Ureter (tissue), 1 donor: ENCODE measurements around the gene CFAP46. TPM values are rescaled to one million over a fixed set of nuclear protein-coding genes. Genes with fewer than 3 reads are reported as not detected.
"Not testable (repeated sequence)": the region's sequence is repeated elsewhere in the genome, so short reads cannot be mapped to it uniquely, and the experiment has no call there.

Experiments
- DNase-seq: peaks from one replicate; pipeline ENCODE4 v3.0.0-alpha.2; 2020; ENCODE audit warnings: low spot score
- total RNA-seq: library from RNA; stranded (reverse); gene quantifications from one replicate; pipeline ENCODE4 v1.2.4, GENCODE V29; 2023
- donor health status: DM: yes; HTN: yes; CAD: no.

Gene CFAP46
- total RNA-seq, 1 donor from 2014 or later, result 1.7 TPM

- no peak for DNase-seq
These were observed 28.7 kb downstream of the CFAP46 start for GRCh38 chr10:132913559-132914115.

DNA sequence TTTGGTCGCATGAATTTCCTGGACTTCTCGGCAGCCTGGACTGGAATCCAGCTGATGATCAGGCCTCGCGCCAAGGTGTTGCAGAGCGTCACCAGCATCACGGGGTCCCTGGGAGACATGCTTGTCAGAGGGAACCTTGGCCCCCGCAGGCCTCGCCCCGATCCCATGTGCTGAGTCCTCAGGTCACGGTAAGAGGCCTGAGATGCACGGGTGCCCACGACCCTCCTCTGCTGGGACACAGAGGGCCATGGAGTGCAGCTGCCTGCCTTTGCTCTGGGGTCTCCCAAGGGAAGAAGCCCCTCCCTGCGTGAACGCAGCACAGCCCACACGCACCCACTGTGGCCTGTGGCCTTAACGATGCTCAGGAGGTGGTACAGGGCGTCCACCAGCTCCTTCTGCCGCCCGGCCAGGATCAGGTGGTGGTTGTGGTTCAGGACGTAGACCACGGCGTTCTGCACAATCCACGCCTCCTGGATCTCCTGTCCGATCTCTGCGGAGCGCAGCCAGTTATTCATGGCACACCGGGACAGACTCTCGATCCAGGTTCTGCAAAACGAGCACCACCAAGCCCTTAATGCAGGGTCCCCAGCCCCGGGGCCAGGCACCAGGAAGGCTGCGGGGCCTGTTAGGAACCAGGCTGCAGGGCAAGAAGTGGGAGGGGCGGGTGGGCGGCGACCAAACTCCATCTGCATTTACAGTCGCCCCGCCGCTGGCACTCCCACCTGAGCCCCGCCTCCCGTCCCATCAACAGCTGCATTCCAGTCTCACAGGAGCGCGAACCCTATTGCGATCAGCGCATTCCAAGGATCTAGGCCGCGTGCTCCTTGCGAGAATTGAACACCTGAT lies 29.4 kb downstream of the CFAP46 start:
- DNase-seq, result no peak

DNA sequence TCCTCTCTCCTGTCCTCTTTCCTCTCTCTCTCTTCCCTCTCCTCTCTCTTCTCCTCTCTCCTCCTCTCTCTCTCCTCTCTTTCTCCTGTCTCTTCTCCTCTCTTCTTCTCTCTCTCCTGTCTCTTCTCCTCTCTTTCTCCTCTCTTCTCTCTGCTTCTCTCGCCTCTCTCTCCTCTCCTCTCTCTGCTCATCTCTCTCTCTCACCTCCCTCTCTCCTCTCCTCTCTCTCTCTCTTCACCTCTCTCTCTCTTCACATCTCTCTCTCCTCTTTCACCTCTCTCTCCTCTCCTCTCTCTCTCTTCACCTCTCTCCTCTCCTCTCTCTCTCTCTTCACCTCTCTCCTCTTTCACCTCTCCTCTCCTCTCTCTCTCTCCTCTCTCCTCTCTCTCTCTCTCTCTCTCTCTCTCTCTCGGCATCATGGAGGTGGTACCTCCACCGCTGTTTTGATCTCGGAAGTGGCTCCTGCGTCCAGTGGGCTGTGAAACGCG lies 30.1 kb downstream of the CFAP46 start:
- no peak for DNase-seq

- DNase-seq, result no peak
These were observed 30.6 kb downstream of the CFAP46 start for GRCh38 chr10:132911786-132912097.

- DNase-seq, result no peak
These were observed 31.2 kb downstream of the CFAP46 start for GRCh38 chr10:132910901-132911785.

GRCh38 chr10:132910186-132910880 lies 32.0 kb downstream of the CFAP46 start:
- no peak for DNase-seq

DNA sequence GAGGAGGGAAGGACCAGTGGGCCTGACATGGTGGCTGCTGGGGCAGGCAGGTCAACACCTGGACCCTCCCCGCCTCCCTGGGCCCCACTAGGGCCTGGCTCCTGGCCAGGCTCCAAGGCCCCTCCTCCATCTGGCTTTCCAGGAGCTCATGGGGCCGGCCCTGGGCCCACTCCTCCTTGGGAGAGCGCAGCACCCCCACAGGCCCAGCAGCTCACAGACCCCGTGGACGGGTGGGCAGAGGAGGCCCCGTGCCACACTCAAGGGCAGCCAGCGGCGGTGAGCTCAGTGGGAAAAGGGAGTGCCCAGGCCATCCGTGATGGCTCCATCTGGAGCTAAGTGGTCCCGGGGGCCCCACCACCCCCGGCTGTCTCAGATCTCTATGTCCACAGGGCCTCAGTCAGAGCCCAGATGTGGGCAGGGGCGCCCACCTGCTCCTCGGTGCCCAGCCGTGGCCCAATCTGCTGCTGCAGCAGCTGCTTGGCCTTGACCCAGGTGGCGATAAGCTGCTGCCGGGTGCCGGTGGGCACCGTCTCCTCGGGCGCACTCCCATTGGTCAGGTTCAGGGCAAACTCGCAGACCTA lies 32.8 kb downstream of the CFAP46 start:
- DNase-seq, result no peak

GRCh38 chr10:132908621-132909295 lies 33.6 kb downstream of the CFAP46 start:
- DNase-seq, result no peak

DNA sequence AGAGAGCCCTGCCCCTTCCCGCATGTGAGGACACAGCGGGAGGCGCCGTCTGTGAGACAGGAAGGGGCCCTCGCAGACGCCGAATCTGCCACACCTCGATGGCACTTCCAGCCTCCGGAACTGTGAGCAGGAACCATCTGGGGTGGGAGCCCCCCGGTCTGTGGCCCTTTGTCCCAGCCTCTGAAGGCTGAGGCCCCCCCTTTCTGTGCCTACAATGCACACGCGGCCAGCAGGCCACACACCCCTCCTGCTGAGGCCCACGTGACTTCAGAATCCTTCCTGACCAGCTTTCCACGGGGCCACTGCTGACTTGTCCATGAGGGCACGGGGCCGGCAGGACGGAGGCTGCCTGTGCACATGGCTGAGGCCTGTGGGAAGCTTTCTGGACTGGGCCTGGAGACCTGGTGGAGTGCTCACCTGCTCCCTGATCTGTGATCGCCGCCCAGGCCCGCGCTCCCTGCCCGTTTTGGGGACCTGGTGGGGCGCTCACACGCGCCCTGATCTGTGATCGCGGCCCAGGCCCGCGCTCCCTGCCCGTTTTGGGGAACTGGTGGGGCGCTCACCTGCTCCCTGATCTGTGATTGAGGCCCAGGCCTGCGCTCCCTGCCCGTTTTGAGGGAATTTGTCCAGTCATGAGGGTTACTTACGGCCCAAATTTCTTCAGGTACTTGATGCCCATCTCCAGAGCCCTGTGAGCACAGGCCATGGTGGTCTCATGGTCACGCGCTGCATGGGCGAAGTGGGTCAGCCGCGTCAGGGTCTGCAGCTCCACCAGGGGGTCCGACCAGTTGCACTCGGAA lies 34.3 kb downstream of the CFAP46 start:
- no peak for DNase-seq

DNA sequence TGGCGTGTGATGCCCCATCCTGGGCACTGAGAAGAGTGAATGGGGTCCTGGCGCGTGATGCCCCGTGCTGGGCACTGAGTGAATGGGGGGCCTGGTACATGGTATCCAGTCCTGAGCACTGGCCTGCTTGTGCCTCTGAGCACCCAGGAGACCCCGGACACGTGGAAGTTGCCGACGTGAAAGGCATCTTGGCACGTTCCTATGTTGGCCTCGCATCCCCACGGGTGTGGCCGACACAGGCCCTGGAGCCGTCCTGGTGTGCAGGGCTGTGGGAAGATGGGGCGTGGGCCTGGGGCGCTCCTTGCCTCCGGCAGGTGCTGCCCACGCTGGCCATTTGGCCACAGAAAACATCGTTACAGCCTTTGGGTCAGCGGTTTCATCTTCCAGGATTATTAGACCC lies 35.5 kb downstream of the CFAP46 start:
- DNase-seq, result no peak

GRCh38 chr10:132906106-132906505 lies 36.3 kb downstream of the CFAP46 start:
- DNase-seq, result no peak

GRCh38 chr10:132905661-132906060 lies 36.7 kb downstream of the CFAP46 start:
- DNase-seq, result no peak

DNA sequence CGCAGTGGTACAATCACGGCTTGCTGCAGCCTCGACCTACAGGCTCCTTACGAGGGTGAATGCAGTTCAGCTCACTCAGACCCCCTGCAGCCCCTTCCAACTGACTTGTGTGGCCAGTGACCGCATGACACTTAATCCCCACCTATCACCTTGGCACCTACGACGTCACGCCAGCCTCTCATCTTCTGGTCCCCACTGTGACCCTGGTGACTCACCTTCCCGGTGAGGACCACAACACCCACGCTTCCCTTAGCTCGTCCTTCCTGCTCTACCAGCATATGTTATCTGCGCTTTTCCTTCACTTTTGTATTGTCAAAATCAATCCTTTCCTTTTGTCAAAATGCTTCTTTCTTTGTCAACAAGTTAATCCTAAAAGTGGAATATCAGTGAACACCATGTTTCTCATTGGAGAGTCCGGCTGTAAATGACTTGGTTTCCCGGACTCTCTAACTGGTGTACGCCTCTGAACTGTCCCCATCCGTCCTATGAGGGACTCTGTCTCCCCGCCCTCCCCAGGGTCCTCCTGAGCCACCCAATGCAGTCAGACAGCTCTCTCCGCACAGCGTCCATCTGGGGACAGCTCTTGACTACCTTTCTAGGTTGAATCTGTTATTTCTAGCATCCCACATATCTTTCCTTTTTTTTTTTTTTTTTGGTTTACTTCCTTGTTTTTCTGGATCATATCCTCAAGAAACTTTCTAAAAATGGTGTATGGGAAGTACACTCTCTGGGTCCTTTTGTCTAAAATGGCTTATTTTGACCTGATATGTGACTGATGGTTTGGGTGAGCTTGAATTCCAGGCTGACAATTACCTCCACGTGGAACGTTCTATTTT lies 37.3 kb downstream of the CFAP46 start:
- no peak for DNase-seq

DNA sequence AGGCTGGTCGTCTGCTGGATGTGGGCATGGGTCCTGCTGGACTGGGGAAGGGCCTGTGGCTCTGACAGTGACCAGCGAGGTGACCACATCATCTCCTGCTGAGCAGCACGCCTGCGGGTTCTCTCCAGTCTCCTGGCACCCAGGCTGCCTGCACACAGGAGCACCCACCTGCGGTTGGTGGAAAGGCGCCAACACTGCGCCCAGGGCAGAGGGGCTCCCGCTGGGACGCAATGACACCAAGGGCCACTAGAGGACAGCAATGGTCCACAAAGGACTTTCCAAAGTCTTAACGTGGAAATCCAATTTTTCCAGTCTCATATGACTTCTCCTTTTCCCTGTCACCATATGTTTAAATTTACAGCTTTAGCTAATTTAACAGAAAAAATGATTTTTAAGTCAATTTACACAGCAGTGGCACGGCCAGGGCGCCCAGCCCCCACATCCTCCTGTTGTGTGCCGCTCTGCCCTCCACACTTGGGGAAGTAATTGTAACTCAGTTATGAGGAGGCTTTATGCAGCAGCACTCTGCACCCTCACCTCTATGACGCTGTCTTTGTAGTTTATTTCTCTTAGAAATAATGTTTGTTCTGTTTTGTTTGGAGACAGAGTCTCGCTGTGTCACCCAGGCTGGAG lies 38.1 kb downstream of the CFAP46 start:
- DNase-seq, result no peak

- DNase-seq, result not testable (repeated sequence)
These were observed 39.5 kb downstream of the CFAP46 start for GRCh38 chr10:132902656-132903575.

GRCh38 chr10:132901351-132901750 lies 41.0 kb downstream of the CFAP46 start:
- DNase-seq, result no peak

DNA sequence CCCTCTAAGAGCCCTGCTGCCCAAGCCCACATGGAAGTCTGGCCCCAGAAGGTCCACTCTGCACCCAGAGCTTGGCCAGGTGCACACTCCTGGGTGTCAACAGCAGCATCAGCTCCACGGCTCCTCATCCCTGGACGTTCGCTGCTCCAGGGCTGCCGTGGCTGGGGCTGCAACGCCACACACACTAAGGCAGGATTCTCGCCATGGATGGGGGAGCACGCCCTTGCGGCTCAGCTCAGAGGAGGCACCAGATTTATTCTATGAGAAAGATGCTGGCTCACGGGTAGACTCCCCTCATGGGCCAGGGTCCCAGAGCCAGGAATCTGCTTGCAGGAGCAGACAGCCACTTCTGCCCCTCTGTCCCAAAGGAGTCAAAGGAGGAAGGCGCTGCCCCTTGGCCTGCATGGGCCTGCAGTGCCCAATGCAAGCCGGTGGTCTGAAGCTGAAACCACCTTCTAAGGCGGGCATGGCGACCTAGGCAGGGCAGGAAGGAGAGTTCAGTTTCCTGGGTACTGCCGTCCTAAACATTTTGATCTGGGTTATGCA lies 42.1 kb downstream of the CFAP46 start:
- DNase-seq, result no peak
